Muscle layer of colon (tissue), 2 donors: Measurements from ENCODE around the gene CBLC.

Experiments
- H3K27ac ChIP-seq: one replicate; pipeline ENCODE4 v1.7.0; 2013; ENCODE audit warnings: low read depth, mild to moderate bottlenecking, low read length, moderate library complexity
- H3K27me3 ChIP-seq, 2 donors: one replicate each; pipeline ENCODE4 v1.7.0; 2013; ENCODE audit warnings: low read length in 2 of 2, mild to moderate bottlenecking in 2 of 2; ENCODE audit not compliant: insufficient read depth in 2 of 2, control insufficient read depth in 1 of 2
- H3K36me3 ChIP-seq: one replicate; pipeline ENCODE4 v1.7.0; 2013; ENCODE audit warnings: mild to moderate bottlenecking, low read length; ENCODE audit not compliant: insufficient read depth
- H3K4me1 ChIP-seq: one replicate; pipeline ENCODE4 v1.7.0; 2013; ENCODE audit warnings: mild to moderate bottlenecking, low read length; ENCODE audit not compliant: insufficient read depth
- H3K4me3 ChIP-seq, 2 donors: one replicate each; pipeline ENCODE4 v1.7.0; 2013; ENCODE audit warnings: low read length in 2 of 2, low read depth in 1 of 2, mild to moderate bottlenecking in 1 of 2, moderate library complexity in 1 of 2
- H3K9ac ChIP-seq: one replicate; pipeline ENCODE4 v1.7.0; 2013; ENCODE audit warnings: low read length
- H3K9me3 ChIP-seq: one replicate; pipeline ENCODE4 v1.7.0; 2013; ENCODE audit warnings: mild to moderate bottlenecking, low read length
- donor health status: abdominal sarcoma.
- donor health status: Adenocarcinoma of cecum.

The CBLC gene, protein sequence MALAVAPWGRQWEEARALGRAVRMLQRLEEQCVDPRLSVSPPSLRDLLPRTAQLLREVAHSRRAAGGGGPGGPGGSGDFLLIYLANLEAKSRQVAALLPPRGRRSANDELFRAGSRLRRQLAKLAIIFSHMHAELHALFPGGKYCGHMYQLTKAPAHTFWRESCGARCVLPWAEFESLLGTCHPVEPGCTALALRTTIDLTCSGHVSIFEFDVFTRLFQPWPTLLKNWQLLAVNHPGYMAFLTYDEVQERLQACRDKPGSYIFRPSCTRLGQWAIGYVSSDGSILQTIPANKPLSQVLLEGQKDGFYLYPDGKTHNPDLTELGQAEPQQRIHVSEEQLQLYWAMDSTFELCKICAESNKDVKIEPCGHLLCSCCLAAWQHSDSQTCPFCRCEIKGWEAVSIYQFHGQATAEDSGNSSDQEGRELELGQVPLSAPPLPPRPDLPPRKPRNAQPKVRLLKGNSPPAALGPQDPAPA

DNA sequence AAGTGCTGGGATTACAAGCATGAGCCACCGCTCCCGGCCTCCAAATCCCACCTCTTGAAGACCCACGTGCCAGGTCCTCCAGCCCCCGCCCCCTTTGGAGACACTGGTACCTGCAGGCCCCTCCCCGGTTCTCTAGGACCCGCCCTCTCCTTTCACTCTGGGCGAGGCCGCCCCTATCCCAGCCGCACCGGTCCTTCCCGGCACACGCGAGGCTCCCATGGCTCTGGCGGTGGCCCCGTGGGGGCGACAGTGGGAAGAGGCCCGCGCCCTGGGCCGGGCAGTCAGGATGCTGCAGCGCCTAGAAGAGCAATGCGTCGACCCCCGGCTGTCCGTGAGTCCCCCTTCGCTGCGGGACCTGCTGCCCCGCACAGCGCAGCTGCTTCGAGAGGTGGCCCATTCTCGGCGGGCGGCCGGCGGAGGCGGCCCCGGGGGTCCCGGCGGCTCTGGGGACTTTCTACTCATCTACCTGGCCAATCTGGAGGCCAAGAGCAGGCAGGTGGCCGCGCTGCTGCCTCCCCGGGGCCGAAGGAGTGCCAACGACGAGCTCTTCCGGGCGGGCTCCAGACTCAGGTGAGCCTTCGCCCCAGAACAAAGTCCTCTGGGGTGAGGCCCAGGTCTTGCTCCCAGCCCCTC, at the start of gene CBLC:
Gene CBLC (plus strand): TSS at position 176 of the 633 bp plus-strand sequence. CDS start 42 bp downstream, at position 218.
- H3K4me3 ChIP-seq: no peak within 1 kb of the TSS
- no peak within 1 kb of the TSS for H3K9ac ChIP-seq
- no peaks in the 10 kb centered on the region for H3K9me3 ChIP-seq
- H3K27ac ChIP-seq: no peak within 1 kb of the TSS
- no peaks in the 10 kb centered on the region for H3K36me3 ChIP-seq
- peaks cover 0 to 9% of the 10 kb centered on the region in 2 donors for H3K27me3 ChIP-seq
- no peaks in the 10 kb centered on the region for H3K4me1 ChIP-seq

- no peak overlapping the region for H3K27ac ChIP-seq
- no peaks in the 10 kb centered on the region for H3K36me3 ChIP-seq
- H3K4me1 ChIP-seq: peaks cover 13% of the 10 kb centered on the region
- no peak overlapping the region for H3K4me3 ChIP-seq
- no peaks in the 10 kb centered on the region for H3K27me3 ChIP-seq
- no peak overlapping the region for H3K9ac ChIP-seq
- no peaks in the 10 kb centered on the region for H3K9me3 ChIP-seq
Observed at GRCh38 chr19:44728178-44728577, 49.5 kb upstream of the CBLC start.

DNA sequence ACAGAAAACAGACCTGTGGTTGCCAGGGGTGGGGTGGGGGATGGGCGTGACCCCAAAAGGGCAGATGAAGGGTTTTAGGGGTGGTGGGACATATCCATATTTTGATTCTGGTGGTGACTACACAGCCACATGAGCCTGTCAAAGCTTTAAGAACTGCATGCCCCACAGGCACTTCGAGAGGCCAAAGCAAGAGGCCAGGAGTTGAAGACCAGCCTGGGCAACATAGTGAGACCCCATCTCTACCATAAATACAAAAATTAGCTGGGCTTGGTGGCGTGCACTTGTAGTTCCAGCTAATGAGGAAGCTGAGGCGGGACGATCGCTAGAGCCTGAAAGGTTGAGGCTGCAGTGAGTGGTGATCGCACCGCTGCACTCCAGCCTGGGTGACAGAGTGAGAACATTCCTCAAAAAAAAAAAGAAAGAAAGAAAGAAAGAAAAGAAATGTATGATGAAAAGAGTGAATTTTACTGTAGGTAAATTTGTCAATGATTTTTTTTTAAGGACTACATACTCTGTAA, 48.1 kb upstream of the CBLC start:
- Histone ChIP-seq H3K9me3 (no peaks in the 10 kb centered on the region), H3K9ac (no peak overlapping the region), H3K4me1 (peaks cover under 1% of the 10 kb centered on the region)

GRCh38 chr19:44731081-44731480, 46.6 kb upstream of the CBLC start:
- H3K4me3 ChIP-seq: no peak overlapping the region
- no peaks in the 10 kb centered on the region for H3K4me1 ChIP-seq
- H3K9me3 ChIP-seq: no peaks in the 10 kb centered on the region
- no peaks in the 10 kb centered on the region for H3K36me3 ChIP-seq
- no peak overlapping the region for H3K9ac ChIP-seq
- H3K27ac ChIP-seq: no peak overlapping the region
- H3K27me3 ChIP-seq: no peaks in the 10 kb centered on the region

More for the DNA sequence above, 48.1 kb upstream of the CBLC start:
- Histone ChIP-seq H3K4me3 (no peak overlapping the region), H3K36me3 (no peaks in the 10 kb centered on the region), H3K27ac (no peak overlapping the region), H3K27me3 (no peaks in the 10 kb centered on the region)

DNA sequence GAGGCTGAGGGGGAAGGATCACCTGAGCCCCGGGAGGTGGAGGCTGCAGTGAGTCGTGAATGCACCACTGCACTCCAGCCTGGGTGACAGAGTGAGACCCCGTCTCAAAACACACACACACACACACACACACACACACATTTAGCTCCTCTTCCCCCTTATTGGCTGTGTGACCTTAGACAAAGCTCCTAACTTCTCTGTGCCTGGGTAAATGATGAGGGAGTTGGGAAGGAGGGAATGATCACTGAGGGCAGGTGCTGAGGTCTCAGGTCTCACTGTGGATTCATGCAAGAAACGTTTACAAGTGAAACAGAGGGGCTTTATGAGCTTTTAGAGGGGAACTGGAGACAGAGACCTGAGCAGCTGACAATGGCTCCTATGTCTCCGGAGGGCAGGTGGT, 46.1 kb upstream of the CBLC start:
- Histone ChIP-seq H3K4me1 (no peaks in the 10 kb centered on the region), H3K27ac (no peak overlapping the region), H3K36me3 (no peaks in the 10 kb centered on the region), H3K4me3 (no peak overlapping the region), H3K27me3 (no peaks in the 10 kb centered on the region), H3K9me3 (no peaks in the 10 kb centered on the region), H3K9ac (no peak overlapping the region)

DNA sequence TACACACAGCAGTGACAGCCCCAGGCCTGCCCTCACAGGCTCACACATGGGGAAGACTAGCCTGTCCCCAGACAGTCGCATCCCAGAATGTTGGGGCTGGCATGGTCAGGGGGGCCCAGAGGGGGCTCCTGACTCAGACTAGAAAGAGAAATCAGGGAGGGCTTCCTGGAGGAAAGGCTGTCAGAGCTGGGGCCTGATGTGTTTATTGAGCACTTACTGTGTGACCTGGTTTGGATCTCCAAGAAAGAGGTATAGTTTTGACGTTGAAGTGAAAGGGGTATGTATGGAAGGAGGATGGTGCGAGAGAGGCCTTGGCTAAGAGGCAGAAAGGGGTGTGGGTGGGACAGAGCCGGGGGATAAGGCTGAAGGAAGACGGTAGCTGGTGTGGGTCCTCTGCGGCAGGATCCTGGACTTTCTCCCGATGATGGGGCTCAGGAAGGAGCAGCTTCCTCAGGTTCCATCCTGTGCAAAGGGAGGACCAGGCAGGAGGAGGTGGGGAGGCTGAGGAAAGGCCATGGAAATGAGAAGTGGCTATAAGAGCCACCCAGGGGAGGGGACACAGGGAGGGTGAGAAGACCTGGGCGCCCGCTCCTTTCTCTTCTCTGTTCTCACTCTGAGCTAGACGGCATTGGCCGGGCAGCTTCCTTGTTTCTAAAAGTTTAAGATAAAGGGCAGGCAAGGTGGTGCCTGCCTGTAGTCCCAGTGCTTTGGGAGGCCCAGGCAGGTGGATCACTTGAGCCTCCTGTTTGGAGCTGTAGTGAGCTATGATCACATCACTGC, 45.3 kb upstream of the CBLC start:
- Histone ChIP-seq H3K4me3 (no peak overlapping the region), H3K36me3 (no peaks in the 10 kb centered on the region), H3K9ac (no peak overlapping the region), H3K4me1 (no peaks in the 10 kb centered on the region), H3K27ac (no peak overlapping the region), H3K9me3 (no peaks in the 10 kb centered on the region), H3K27me3 (no peaks in the 10 kb centered on the region)

DNA sequence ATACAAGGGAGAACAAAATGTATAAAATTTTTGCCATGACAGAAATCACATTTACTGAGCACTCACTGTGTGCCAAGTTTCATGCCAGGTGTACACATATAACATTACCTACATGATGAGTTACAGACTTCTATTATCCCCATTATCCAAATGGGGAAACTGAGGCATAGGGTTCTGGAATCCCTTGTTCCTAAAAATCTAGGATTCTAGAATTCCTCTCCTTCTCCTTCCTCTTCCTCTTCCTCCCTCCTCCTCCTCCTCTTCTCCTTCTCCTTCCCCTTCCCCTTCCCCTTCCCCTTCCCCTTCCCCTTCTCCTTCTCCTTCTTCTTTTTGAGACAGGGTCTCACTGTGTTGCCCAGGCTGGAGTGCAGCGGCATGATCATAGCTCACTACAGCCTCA, 43.3 kb upstream of the CBLC start:
- no peaks in the 10 kb centered on the region for H3K36me3 ChIP-seq
- H3K27me3 ChIP-seq: no peaks in the 10 kb centered on the region
- H3K27ac ChIP-seq: no peak overlapping the region
- H3K9ac ChIP-seq: no peak overlapping the region
- no peak overlapping the region for H3K4me3 ChIP-seq
- H3K9me3 ChIP-seq: no peaks in the 10 kb centered on the region
- no peaks in the 10 kb centered on the region for H3K4me1 ChIP-seq

DNA sequence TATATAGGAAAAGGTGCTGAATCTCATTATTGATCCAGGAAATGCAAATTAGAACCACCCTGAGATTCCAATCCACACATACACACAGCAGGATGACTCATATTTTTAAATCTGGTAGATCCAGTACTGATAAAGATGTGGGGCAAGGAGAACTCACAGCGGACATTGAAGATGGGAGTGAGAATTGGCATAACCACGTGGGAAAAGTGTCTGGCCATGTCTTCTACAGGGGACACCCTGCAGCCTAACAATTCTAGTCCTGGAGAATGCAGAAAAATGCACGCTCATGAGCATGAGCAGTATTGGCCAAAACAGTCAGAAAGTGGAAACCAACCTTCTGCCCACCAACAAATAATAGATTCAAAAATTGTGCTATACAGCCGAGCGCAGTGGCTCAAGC, 42.7 kb upstream of the CBLC start:
- no peaks in the 10 kb centered on the region for H3K36me3 ChIP-seq
- no peak overlapping the region for H3K9ac ChIP-seq
- no peaks in the 10 kb centered on the region for H3K27me3 ChIP-seq
- H3K4me1 ChIP-seq: no peaks in the 10 kb centered on the region
- no peak overlapping the region for H3K27ac ChIP-seq
- no peaks in the 10 kb centered on the region for H3K9me3 ChIP-seq
- no peak overlapping the region for H3K4me3 ChIP-seq

GRCh38 chr19:44737238-44738071, 40.2 kb upstream of the CBLC start:
- H3K27ac ChIP-seq: no peak overlapping the region
- H3K9ac ChIP-seq: no peak overlapping the region
- H3K4me1 ChIP-seq: peaks cover 12% of the 10 kb centered on the region
- H3K4me3 ChIP-seq: no peak overlapping the region
- no peaks in the 10 kb centered on the region for H3K27me3 ChIP-seq
- H3K36me3 ChIP-seq: no peaks in the 10 kb centered on the region
- no peaks in the 10 kb centered on the region for H3K9me3 ChIP-seq

DNA sequence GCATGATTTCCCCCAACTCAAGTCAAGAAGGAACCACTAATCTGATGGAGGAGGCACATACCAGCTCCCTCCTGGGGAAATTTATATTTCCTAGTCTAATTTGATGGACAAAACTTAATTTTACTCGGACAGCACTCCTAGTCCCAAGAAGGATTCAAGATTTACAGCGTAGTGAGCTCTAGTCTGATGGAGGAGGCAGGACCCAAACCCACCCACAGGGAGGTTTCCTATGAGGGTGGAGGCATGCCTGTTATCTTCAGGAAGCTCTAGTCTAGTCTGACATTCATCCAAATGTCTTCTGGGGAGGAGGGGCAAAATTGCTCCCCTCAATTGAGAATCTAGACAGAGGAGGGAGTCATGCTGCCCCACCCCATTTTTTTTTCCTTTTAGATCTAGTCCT, 39.6 kb upstream of the CBLC start:
- H3K9me3 ChIP-seq: no peaks in the 10 kb centered on the region
- H3K9ac ChIP-seq: no peak overlapping the region
- H3K27ac ChIP-seq: no peak overlapping the region
- H3K27me3 ChIP-seq: no peaks in the 10 kb centered on the region
- H3K4me3 ChIP-seq: no peak overlapping the region
- no peaks in the 10 kb centered on the region for H3K36me3 ChIP-seq
- H3K4me1 ChIP-seq: peaks cover 19% of the 10 kb centered on the region
